SH-SY5Y (cell line): Measurements from ENCODE around the gene STAB2.

Experiments
- GATA2 ChIP-seq: IDR thresholded peaks from 2 replicates; pipeline ENCODE4 v1.6.1; 2011; ENCODE audit warnings: mild to moderate bottlenecking, low read depth, low read length
- GATA3 ChIP-seq: IDR thresholded peaks from 2 replicates; pipeline ENCODE4 v1.6.1; 2011; ENCODE audit warnings: low read depth, mild to moderate bottlenecking, low read length, moderate library complexity

DNA sequence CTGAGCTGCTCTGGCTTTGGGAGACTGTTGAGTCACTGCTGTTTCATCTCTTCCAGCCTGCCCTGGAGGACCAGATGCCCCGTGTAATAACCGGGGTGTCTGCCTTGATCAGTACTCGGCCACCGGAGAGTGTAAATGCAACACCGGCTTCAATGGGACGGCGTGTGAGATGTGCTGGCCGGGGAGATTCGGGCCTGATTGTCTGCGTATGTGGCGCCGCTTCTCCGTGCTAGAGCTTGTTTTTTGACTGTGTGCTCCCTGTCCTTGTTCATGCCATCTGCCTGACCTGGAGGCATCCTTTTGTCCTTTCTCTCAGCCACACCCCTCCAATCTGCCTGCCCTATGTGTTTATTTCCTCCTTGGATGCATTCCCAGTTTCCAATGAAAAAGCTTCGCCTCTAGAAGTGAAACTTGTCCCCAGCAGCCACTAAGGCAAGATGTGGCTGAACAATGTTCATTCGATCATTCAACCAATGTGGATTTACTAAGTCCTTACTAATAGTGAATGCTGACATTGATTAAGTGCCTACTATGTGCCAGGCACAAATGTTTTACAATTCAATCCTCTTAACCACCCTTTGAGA is 155.4 kb downstream of the STAB2 start:
- TF ChIP-seq GATA3 (no peak), GATA2 (no peak)
